ENCODE measurements around the gene GRID1.

GRID1 gene

DNA sequence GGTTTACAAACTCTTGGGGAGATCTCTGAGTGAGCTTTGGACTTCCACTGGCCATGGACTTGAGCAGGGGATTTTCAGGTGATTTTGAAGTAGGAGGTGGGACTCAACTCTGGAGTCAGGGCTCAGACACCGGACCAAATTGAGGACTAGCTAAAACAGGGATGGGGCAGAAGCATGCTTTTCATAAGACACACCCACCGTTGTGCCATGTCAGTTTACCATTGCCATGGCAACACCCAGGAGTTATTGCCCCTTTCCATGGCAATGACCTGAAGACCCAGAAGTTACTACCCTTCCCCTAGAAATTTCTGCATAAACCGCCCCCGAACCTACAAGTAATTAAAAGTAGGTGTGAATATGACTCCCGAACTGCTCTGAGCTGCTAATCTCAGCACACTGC lies 320.7 kb downstream of the GRID1 start:
- Histone ChIP-seq H3K4me1 (ENCODE audit: insufficient read depth, low read length, severe bottlenecking) (no peaks in the 10 kb centered on the region), H3K36me3 (ENCODE audit: insufficient read depth, low read length) (no peaks in the 10 kb centered on the region), H3K27ac (ENCODE audit: low read depth, low read length, poor library complexity, severe bottlenecking) (no peak overlapping the region), H3K79me2 (ENCODE audit: insufficient read depth, low read length) (no peaks in the 10 kb centered on the region), H4K20me1 (ENCODE audit: insufficient read depth, low read length) (no peaks in the 10 kb centered on the region), H3K9me3 (ENCODE audit: low read length) (no peaks in the 10 kb centered on the region), H3F3A (ENCODE audit: insufficient read depth, low read length) (no peaks in the 10 kb centered on the region), H2AFZ (ENCODE audit: low read length) (no peak overlapping the region), H3K4me2 (ENCODE audit: low read length) (no peak overlapping the region), H3K9me2 (ENCODE audit: low read depth, low read length) (no peaks in the 10 kb centered on the region), H3K9ac (ENCODE audit: low read length) (no peak overlapping the region), H3K27me3 (ENCODE audit: insufficient read depth, low read length) (0 out of 2 replicates have a peak, but pooled peaks cover 4% of the 10 kb centered on the region), H3K4me3 (ENCODE audit: low read depth, low read length, poor library complexity, severe bottlenecking) (no peak overlapping the region)
- TF ChIP-seq EZH2 (IDR thresholded peaks at IDR 0.05; ENCODE audit: borderline replicate concordance, low read length) (no peak), CTCF (IDR thresholded peaks at IDR 0.05; ENCODE audit: low read length) (no peak)

DNA sequence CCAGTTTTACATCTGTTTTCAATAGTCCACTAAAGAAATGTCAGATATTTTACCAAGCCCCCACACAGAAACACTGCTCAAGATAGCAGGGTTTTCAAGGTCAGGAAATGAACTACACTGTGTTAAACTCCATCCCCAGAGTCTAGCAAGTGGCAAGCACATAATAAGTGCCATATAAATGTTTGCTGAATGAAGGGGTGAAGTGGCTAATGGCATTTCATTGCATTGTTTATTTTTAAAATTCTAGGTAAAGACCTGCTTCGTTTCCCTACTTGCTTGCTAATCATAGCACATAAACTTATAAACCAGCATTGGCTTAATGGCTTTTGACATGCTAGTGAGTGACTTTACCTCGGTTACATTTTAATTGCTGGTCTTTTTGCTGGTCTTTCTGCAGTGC lies 322.6 kb downstream of the GRID1 start:
- no peaks in the 10 kb centered on the region for H3K36me3 ChIP-seq (ENCODE audit: insufficient read depth, low read length)
- no peak overlapping the region for H3K27ac ChIP-seq (ENCODE audit: low read depth, low read length, poor library complexity, severe bottlenecking)
- no peak overlapping the region for H2AFZ ChIP-seq (ENCODE audit: low read length)
- H3K4me1 ChIP-seq (ENCODE audit: insufficient read depth, low read length, severe bottlenecking): no peaks in the 10 kb centered on the region
- H3K27me3 ChIP-seq (ENCODE audit: insufficient read depth, low read length): 0 out of 2 replicates have a peak, but pooled peaks cover 4% of the 10 kb centered on the region
- no peaks in the 10 kb centered on the region for H3K9me2 ChIP-seq (ENCODE audit: low read depth, low read length)
- TF ChIP-seq EZH2 (IDR thresholded peaks at IDR 0.05; ENCODE audit: borderline replicate concordance, low read length) (no peak), CTCF (IDR thresholded peaks at IDR 0.05; ENCODE audit: low read length) (no peak)
- no peaks in the 10 kb centered on the region for H3K9me3 ChIP-seq (ENCODE audit: low read length)
- H3K79me2 ChIP-seq (ENCODE audit: insufficient read depth, low read length): no peaks in the 10 kb centered on the region
- H4K20me1 ChIP-seq (ENCODE audit: insufficient read depth, low read length): no peaks in the 10 kb centered on the region
- no peak overlapping the region for H3K9ac ChIP-seq (ENCODE audit: low read length)
- no peak overlapping the region for H3K4me3 ChIP-seq (ENCODE audit: low read depth, low read length, poor library complexity, severe bottlenecking)
- H3K4me2 ChIP-seq (ENCODE audit: low read length): no peak overlapping the region
- H3F3A ChIP-seq (ENCODE audit: insufficient read depth, low read length): no peaks in the 10 kb centered on the region

DNA sequence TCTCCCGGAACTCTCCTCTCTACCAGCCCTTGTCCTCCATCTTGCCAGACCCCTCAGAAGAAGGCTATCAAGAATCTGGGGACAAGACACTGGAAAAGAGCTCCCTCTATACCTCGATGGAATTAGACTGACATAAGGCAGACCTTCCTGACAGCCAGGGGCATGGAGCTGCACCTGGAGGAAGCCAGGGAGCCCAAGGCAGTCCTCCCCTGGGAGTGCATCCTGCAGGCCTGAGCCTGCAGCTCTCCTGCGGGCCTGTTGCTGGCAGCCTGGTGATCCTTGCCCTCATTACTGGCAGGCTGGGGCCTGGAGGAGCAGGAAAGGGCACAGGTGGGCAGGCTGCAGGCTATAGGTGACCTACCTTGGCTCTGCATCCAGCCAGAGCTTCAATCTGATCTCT lies 323.4 kb downstream of the GRID1 start:
- no peak overlapping the region for H3K4me3 ChIP-seq (ENCODE audit: low read depth, low read length, poor library complexity, severe bottlenecking)
- TF ChIP-seq EZH2 (IDR thresholded peaks at IDR 0.05; ENCODE audit: borderline replicate concordance, low read length): no peak
- H2AFZ ChIP-seq (ENCODE audit: low read length): no peak overlapping the region
- no peaks in the 10 kb centered on the region for H3F3A ChIP-seq (ENCODE audit: insufficient read depth, low read length)
- H3K36me3 ChIP-seq (ENCODE audit: insufficient read depth, low read length): no peaks in the 10 kb centered on the region
- no peak overlapping the region for H3K4me2 ChIP-seq (ENCODE audit: low read length)
- no peaks in the 10 kb centered on the region for H3K9me2 ChIP-seq (ENCODE audit: low read depth, low read length)
- H3K9me3 ChIP-seq (ENCODE audit: low read length): no peaks in the 10 kb centered on the region
- H3K4me1 ChIP-seq (ENCODE audit: insufficient read depth, low read length, severe bottlenecking): no peaks in the 10 kb centered on the region
- no peaks in the 10 kb centered on the region for H4K20me1 ChIP-seq (ENCODE audit: insufficient read depth, low read length)
- no peaks in the 10 kb centered on the region for H3K79me2 ChIP-seq (ENCODE audit: insufficient read depth, low read length)
- no peak overlapping the region for H3K27ac ChIP-seq (ENCODE audit: low read depth, low read length, poor library complexity, severe bottlenecking)
- no peak overlapping the region for H3K9ac ChIP-seq (ENCODE audit: low read length)
- 0 out of 2 replicates have a peak, but pooled peaks cover 6% of the 10 kb centered on the region for H3K27me3 ChIP-seq (ENCODE audit: insufficient read depth, low read length)

GRCh38 chr10:86042161-86042560 lies 324.4 kb downstream of the GRID1 start:
- Histone ChIP-seq H3K4me2 (ENCODE audit: low read length) (no peak overlapping the region), H3K4me1 (ENCODE audit: insufficient read depth, low read length, severe bottlenecking) (no peaks in the 10 kb centered on the region), H3K36me3 (ENCODE audit: insufficient read depth, low read length) (no peaks in the 10 kb centered on the region)

More at GRCh38 chr10:86042161-86042560, 324.4 kb downstream of the GRID1 start:
- Histone ChIP-seq H3K9ac (ENCODE audit: low read length) (no peak overlapping the region), H2AFZ (ENCODE audit: low read length) (no peak overlapping the region), H3K4me3 (ENCODE audit: low read depth, low read length, poor library complexity, severe bottlenecking) (no peak overlapping the region), H3K79me2 (ENCODE audit: insufficient read depth, low read length) (no peaks in the 10 kb centered on the region), H3K9me3 (ENCODE audit: low read length) (no peaks in the 10 kb centered on the region), H3K27me3 (ENCODE audit: insufficient read depth, low read length) (0 out of 2 replicates have a peak, but pooled peaks cover 7% of the 10 kb centered on the region), H3K9me2 (ENCODE audit: low read depth, low read length) (no peaks in the 10 kb centered on the region), H3K27ac (ENCODE audit: low read depth, low read length, poor library complexity, severe bottlenecking) (no peak overlapping the region), H3F3A (ENCODE audit: insufficient read depth, low read length) (no peaks in the 10 kb centered on the region), H4K20me1 (ENCODE audit: insufficient read depth, low read length) (no peaks in the 10 kb centered on the region)
- TF ChIP-seq CTCF (IDR thresholded peaks at IDR 0.05; ENCODE audit: low read length) (no peak), EZH2 (IDR thresholded peaks at IDR 0.05; ENCODE audit: borderline replicate concordance, low read length) (no peak)
